ENCODE measurements around the gene ARHGEF1.

Gene ARHGEF1

DNA sequence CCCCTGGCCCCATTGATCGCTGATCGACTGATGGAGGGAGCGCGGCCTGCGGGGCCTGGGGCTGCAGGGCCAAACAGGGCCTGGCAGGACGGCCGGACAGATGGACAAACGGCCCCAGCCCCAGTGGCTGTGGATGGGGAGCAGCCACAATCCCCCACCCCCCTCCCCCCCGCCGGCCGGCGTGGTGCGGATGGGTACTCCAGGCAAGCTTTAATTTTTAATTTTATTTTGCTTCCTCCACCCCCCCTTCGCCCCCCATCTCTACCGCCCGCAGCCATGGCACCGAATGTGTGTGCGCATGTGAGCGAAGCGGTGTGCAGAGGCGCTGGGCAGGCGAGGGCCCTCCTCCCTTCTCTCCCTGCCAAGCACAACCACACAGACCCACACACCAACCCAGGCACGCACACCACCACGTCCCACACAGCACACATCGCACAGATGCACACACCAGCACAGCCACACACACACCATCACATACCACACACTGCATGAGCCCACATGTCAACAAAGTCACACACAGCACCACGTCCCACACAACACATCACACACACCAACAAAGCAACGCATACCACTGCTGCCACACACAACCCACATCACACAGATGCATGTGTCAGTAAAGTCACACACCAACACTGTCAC, 32.9 kb downstream of the ARHGEF1 start:
- TF ChIP-seq SIN3A (IDR thresholded peaks at IDR 0.05; ENCODE audit: borderline replicate concordance, insufficient read depth, low read length) (no peak), FOXP2 (optimal IDR thresholded peaks at IDR 0.05; ENCODE audit: borderline replicate concordance, extremely low read depth, extremely low read length, insufficient read depth) (no peak), POLR2AphosphoS5 (IDR thresholded peaks at IDR 0.05; ENCODE audit: low read depth, low read length) (no peak), TAF1 (IDR thresholded peaks at IDR 0.05; ENCODE audit: borderline replicate concordance, insufficient read depth, low read length) (no peak)
- TF ChIP-seq, protein P1, sequence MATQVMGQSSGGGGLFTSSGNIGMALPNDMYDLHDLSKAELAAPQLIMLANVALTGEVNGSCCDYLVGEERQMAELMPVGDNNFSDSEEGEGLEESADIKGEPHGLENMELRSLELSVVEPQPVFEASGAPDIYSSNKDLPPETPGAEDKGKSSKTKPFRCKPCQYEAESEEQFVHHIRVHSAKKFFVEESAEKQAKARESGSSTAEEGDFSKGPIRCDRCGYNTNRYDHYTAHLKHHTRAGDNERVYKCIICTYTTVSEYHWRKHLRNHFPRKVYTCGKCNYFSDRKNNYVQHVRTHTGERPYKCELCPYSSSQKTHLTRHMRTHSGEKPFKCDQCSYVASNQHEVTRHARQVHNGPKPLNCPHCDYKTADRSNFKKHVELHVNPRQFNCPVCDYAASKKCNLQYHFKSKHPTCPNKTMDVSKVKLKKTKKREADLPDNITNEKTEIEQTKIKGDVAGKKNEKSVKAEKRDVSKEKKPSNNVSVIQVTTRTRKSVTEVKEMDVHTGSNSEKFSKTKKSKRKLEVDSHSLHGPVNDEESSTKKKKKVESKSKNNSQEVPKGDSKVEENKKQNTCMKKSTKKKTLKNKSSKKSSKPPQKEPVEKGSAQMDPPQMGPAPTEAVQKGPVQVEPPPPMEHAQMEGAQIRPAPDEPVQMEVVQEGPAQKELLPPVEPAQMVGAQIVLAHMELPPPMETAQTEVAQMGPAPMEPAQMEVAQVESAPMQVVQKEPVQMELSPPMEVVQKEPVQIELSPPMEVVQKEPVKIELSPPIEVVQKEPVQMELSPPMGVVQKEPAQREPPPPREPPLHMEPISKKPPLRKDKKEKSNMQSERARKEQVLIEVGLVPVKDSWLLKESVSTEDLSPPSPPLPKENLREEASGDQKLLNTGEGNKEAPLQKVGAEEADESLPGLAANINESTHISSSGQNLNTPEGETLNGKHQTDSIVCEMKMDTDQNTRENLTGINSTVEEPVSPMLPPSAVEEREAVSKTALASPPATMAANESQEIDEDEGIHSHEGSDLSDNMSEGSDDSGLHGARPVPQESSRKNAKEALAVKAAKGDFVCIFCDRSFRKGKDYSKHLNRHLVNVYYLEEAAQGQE (IDR thresholded peaks at IDR 0.05; ENCODE audit: insufficient read depth in 1 of 2, low read depth in 2 of 2, low read length in 2 of 2), result no peak

DNA sequence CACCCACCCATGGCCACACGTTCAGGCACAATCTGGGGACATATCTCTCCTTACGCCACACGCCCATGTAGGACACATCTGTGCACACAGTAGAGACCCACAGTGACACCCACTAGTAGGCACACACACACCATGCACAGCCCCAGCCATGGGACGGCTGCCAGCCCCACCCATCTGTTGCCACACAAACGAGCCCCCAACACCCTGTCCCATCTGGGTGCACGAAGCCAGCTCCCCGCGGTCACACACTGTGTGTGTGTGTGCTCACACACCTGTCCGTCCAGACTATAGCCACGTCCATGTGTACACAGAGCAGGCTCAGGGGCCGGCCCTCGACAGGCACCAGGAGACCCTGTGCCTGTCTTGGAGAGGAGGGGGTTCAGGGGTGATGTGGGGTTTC, 34.7 kb downstream of the ARHGEF1 start:
- TF ChIP-seq FOXP2 (optimal IDR thresholded peaks at IDR 0.05; ENCODE audit: borderline replicate concordance, extremely low read depth, extremely low read length, insufficient read depth) (no peak), POLR2AphosphoS5 (IDR thresholded peaks at IDR 0.05; ENCODE audit: low read depth, low read length) (no peak), SIN3A (IDR thresholded peaks at IDR 0.05; ENCODE audit: borderline replicate concordance, insufficient read depth, low read length) (no peak), TAF1 (IDR thresholded peaks at IDR 0.05; ENCODE audit: borderline replicate concordance, insufficient read depth, low read length) (no peak)
- TF ChIP-seq, protein P1 (IDR thresholded peaks at IDR 0.05; ENCODE audit: insufficient read depth in 1 of 2, low read depth in 2 of 2, low read length in 2 of 2), result no peak

DNA sequence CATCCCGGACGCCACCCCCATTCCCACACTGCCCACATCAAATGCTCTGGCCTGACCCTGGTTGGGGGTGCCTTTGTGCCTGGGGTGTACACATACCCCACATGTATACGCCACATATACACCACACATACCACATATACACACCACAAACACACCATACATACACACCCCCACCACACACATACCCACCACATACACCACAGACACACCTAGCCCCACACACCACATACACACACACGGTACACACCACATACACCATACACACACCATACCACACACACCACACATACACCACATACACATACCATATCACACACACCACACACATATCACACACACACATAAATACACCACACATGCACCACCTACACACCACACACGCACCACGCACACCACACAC, 35.1 kb downstream of the ARHGEF1 start:
- TF ChIP-seq POLR2AphosphoS5 (IDR thresholded peaks at IDR 0.05; ENCODE audit: low read depth, low read length) (no peak), TAF1 (IDR thresholded peaks at IDR 0.05; ENCODE audit: borderline replicate concordance, insufficient read depth, low read length) (no peak), SIN3A (IDR thresholded peaks at IDR 0.05; ENCODE audit: borderline replicate concordance, insufficient read depth, low read length) (no peak), FOXP2 (optimal IDR thresholded peaks at IDR 0.05; ENCODE audit: borderline replicate concordance, extremely low read depth, extremely low read length, insufficient read depth) (no peak)
- TF ChIP-seq, protein P1 (IDR thresholded peaks at IDR 0.05; ENCODE audit: insufficient read depth in 1 of 2, low read depth in 2 of 2, low read length in 2 of 2), result no peak

DNA sequence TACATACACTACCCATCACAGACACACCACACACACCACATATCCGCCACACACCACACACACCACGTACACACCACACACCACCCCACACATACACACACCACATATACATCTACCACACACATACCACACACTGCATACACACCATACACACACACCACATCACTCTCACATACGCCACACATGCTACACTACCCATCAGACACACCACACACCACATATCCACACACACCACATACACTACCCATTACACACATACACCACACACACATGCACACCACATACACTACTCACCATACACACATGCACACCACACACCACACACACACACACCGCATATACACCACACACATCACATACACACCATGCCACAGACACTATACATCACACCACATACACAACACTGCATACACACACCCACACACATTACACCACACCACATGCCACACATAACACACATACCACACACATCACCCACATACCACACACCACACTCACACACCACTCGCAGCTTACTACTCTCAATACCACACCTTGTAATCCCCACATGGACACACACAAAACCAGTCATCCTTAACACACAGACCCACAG, 35.8 kb downstream of the ARHGEF1 start:
- TF ChIP-seq POLR2AphosphoS5 (IDR thresholded peaks at IDR 0.05; ENCODE audit: low read depth, low read length), result no peak
- TF ChIP-seq TAF1 (IDR thresholded peaks at IDR 0.05; ENCODE audit: borderline replicate concordance, insufficient read depth, low read length), result no peak
- no peak for TF ChIP-seq FOXP2 (optimal IDR thresholded peaks at IDR 0.05; ENCODE audit: borderline replicate concordance, extremely low read depth, extremely low read length, insufficient read depth)
- no peak for TF ChIP-seq SIN3A (IDR thresholded peaks at IDR 0.05; ENCODE audit: borderline replicate concordance, insufficient read depth, low read length)
- TF ChIP-seq, protein P1 (IDR thresholded peaks at IDR 0.05; ENCODE audit: insufficient read depth in 1 of 2, low read depth in 2 of 2, low read length in 2 of 2), result no peak

Data from PFSK-1 (cell line).